Left kidney (tissue), 2 donors: Measurements from ENCODE around the gene HNRNPA2B1. TPM values are rescaled to one million over a fixed set of nuclear protein-coding genes. Genes with fewer than 3 reads are reported as not detected.
"Not testable (repeated sequence)": the region's sequence is repeated elsewhere in the genome, so short reads cannot be mapped to it uniquely, and the experiment has no call there.

Experiments used
- DNase-seq: peaks from one replicate; pipeline ENCODE4 v3.0.0-alpha.2; 2013
- polyA plus RNA-seq: library from polyadenylated mRNA; unstranded; fragments of 120-200 nt; gene quantifications from one replicate; pipeline ENCODE4 v1.2.1, GENCODE V29; 2013; ENCODE audit not compliant: insufficient read length

HNRNPA2B1 gene
- polyA plus RNA-seq, 1 donor: 1,923 TPM

GRCh38 chr7:26199301-26200037 is 1.1 kb downstream of the HNRNPA2B1 start:
- DNase-seq: peak; percentile 77

GRCh38 chr7:26198781-26199169 is 1.8 kb downstream of the HNRNPA2B1 start:
- no peak for DNase-seq

- peak; percentile 62 for DNase-seq
Observed at GRCh38 chr7:26198133-26198780, 2.3 kb downstream of the HNRNPA2B1 start.

GRCh38 chr7:26197153-26198115 is 3.1 kb downstream of the HNRNPA2B1 start:
- no peak for DNase-seq

GRCh38 chr7:26195867-26196657 is 4.5 kb downstream of the HNRNPA2B1 start:
- no peak for DNase-seq

GRCh38 chr7:26195182-26195581 is 5.4 kb downstream of the HNRNPA2B1 start:
- DNase-seq: no peak

GRCh38 chr7:26194764-26195163 is 5.8 kb downstream of the HNRNPA2B1 start:
- not testable (repeated sequence) for DNase-seq

- no peak for DNase-seq
Observed at GRCh38 chr7:26193432-26194207, 6.9 kb downstream of the HNRNPA2B1 start.

GRCh38 chr7:26192485-26193087 is 8.0 kb downstream of the HNRNPA2B1 start:
- DNase-seq: no peak

GRCh38 chr7:26191974-26192479 is 8.5 kb downstream of the HNRNPA2B1 start:
- DNase-seq: no peak

- no peak for DNase-seq
Observed at GRCh38 chr7:26191233-26191973, 9.1 kb downstream of the HNRNPA2B1 start.

GRCh38 chr7:26190417-26190869 is 10.1 kb downstream of the HNRNPA2B1 start:
- DNase-seq: no peak

- no peak for DNase-seq
Observed at GRCh38 chr7:26189697-26190096, 10.8 kb downstream of the HNRNPA2B1 start.

GRCh38 chr7:26188957-26189541 is 11.5 kb downstream of the HNRNPA2B1 start:
- DNase-seq: no peak

- DNase-seq: no peak
Observed at GRCh38 chr7:26188206-26188956, 12.2 kb downstream of the HNRNPA2B1 start.

- DNase-seq: no peak
Observed at GRCh38 chr7:26187380-26188205, 13.0 kb downstream of the HNRNPA2B1 start.
